IMR-90 (cell line): ENCODE data around the gene TUBA8. TPM values are rescaled to one million over a fixed set of nuclear protein-coding genes. Genes with fewer than 3 reads are reported as not detected.

Experiments used
- ATAC-seq: fragments of 200-7000 bp; cut with Tn5 transposase; 2 replicates; pipeline ENCODE4 v1.9.1; 2020; ENCODE audit warnings: low read depth, mild to moderate bottlenecking, moderate library complexity
- BruUV-seq: library from RNA; stranded (reverse); fragments of 400-500 nt; replicated peaks from 2 replicates; lab custom pipeline; 2021; lab: Mats Ljungman, UMichigan
- CTCF ChIA-PET: fragments of 300-600 bp; formaldehyde crosslinking; extraction: SDS; loops from one replicate; lab custom pipeline; 2021; ENCODE audit warnings: antibody characterized with exemption; lab: Yijun Ruan, JAX
- POLR2A ChIA-PET: fragments of 300-600 bp; sonication (Branson Sonifier 250); formaldehyde crosslinking; loops from one replicate; lab custom pipeline; 2022; ENCODE audit warnings: antibody characterized with exemption; ENCODE audit not compliant: unreplicated experiment; lab: Charles Lee
- DNase-seq: peaks from one replicate; pipeline ENCODE4 v3.0.0; 2013
- H2AFZ ChIP-seq: replicated peaks from 2 replicates; pipeline ENCODE3; 2013; ENCODE audit warnings: low read length, mild to moderate bottlenecking; ENCODE audit not compliant: poor library complexity
- H2AK5ac ChIP-seq: 2 replicates; pipeline ENCODE4 v1.6.1; 2013; ENCODE audit warnings: low read depth, low read length, inconsistent platforms
- H2AK9ac ChIP-seq: replicated peaks from 2 replicates; pipeline ENCODE3; 2013; ENCODE audit warnings: mild to moderate bottlenecking, low read depth, low read length, moderate library complexity; ENCODE audit not compliant: poor library complexity
- H2BK120ac ChIP-seq: 2 replicates; pipeline ENCODE4 v1.6.1; 2013; ENCODE audit warnings: low read depth, low read length, inconsistent platforms
- H2BK15ac ChIP-seq: 3 replicates; pipeline ENCODE4 v1.6.1; 2013; ENCODE audit warnings: low read depth, low read length, inconsistent platforms
- H2BK20ac ChIP-seq: 2 replicates; pipeline ENCODE4 v1.6.1; 2013; ENCODE audit warnings: low read depth, mild to moderate bottlenecking, inconsistent platforms, low read length, moderate library complexity
- H2BK5ac ChIP-seq: 2 replicates; pipeline ENCODE4 v1.6.1; 2013; ENCODE audit warnings: mild to moderate bottlenecking, low read depth, low read length, inconsistent platforms; ENCODE audit not compliant: poor library complexity, severe bottlenecking
- H3K14ac ChIP-seq: replicated peaks from 2 replicates; pipeline ENCODE4 v1.6.1; 2013; ENCODE audit warnings: low read depth, low read length, inconsistent platforms
- H3K18ac ChIP-seq: 2 replicates; pipeline ENCODE4 v1.6.1; 2013; ENCODE audit warnings: low read depth, low read length, control low read depth
- H3K23ac ChIP-seq: 2 replicates; pipeline ENCODE4 v1.6.1; 2013; ENCODE audit warnings: low read depth, low read length, inconsistent platforms
- H3K27ac ChIP-seq: 2 replicates; pipeline ENCODE4 v1.5.1; 2013; ENCODE audit warnings: mild to moderate bottlenecking, control low read depth, low read length; ENCODE audit not compliant: insufficient read depth
- H3K27me3 ChIP-seq: 2 replicates; pipeline ENCODE4 v1.6.1; 2013; ENCODE audit warnings: low read length; ENCODE audit not compliant: control insufficient read depth, insufficient read depth
- H3K36me3 ChIP-seq: 2 replicates; pipeline ENCODE4 v1.6.1; 2013; ENCODE audit warnings: low read length, mixed read lengths; ENCODE audit not compliant: control insufficient read depth, insufficient read depth
- H3K4ac ChIP-seq: 2 replicates; pipeline ENCODE4 v1.6.1; 2013; ENCODE audit warnings: low read depth, low read length, inconsistent platforms
- H3K4me1 ChIP-seq: 2 replicates; pipeline ENCODE4 v1.6.1; 2013; ENCODE audit warnings: low read length, mixed read lengths; ENCODE audit not compliant: control insufficient read depth, insufficient read depth
- H3K4me2 ChIP-seq: 2 replicates; pipeline ENCODE4 v1.6.1; 2013; ENCODE audit warnings: low read depth, mild to moderate bottlenecking, control low read depth, low read length, moderate library complexity
- H3K4me3 ChIP-seq: 2 replicates; pipeline ENCODE4 v1.5.1; 2013; ENCODE audit warnings: low read depth, mild to moderate bottlenecking, control low read depth, low read length, moderate library complexity; ENCODE audit not compliant: insufficient read depth
- H3K56ac ChIP-seq: 2 replicates; pipeline ENCODE4 v1.6.1; 2013; ENCODE audit warnings: low read length, inconsistent platforms; ENCODE audit not compliant: insufficient read depth; ENCODE audit errors: extremely low read depth
- H3K79me1 ChIP-seq, 2 experiments: 2 replicates each; pipeline ENCODE4 v1.6.1; 2013; ENCODE audit warnings: low read length in 2 of 2, inconsistent platforms in 1 of 2, low read depth in 1 of 2
- H3K9ac ChIP-seq: 2 replicates; pipeline ENCODE4 v1.6.1; 2013; ENCODE audit warnings: low read depth, low read length, control low read depth
- H3K9me1 ChIP-seq: 2 replicates; pipeline ENCODE4 v1.6.1; 2013; ENCODE audit warnings: low read length, inconsistent platforms; ENCODE audit not compliant: insufficient read depth
- H3K9me3 ChIP-seq: 2 replicates; pipeline ENCODE4 v1.6.1; 2013; ENCODE audit warnings: low read length; ENCODE audit not compliant: control insufficient read depth, insufficient read depth
- H4K20me1 ChIP-seq: 2 replicates; pipeline ENCODE4 v1.6.1; 2013; ENCODE audit warnings: low read length, inconsistent platforms; ENCODE audit not compliant: insufficient read depth
- H4K5ac ChIP-seq: 2 replicates; pipeline ENCODE4 v1.6.1; 2013; ENCODE audit warnings: mild to moderate bottlenecking, low read depth, low read length, control low read depth
- H4K8ac ChIP-seq, 2 experiments: 2 replicates each; pipeline ENCODE4 v1.6.1; 2013; ENCODE audit warnings: low read depth in 2 of 2, low read length in 2 of 2, control low read depth in 1 of 2, inconsistent platforms in 1 of 2
- H4K91ac ChIP-seq: 2 replicates; pipeline ENCODE4 v1.6.1; 2013; ENCODE audit warnings: low read depth, low read length, inconsistent platforms; ENCODE audit not compliant: insufficient read depth
- BHLHE40 ChIP-seq: fragments of 150-350 bp; IDR thresholded peaks from 2 replicates; pipeline ENCODE4 v1.6.1; 2016; ENCODE audit warnings: mild to moderate bottlenecking, low read depth, low read length
- ELK1 ChIP-seq: fragments of 150-350 bp; IDR thresholded peaks from 2 replicates; pipeline ENCODE4 v1.6.1; 2016; ENCODE audit warnings: low read depth, mild to moderate bottlenecking, low read length, moderate library complexity, borderline replicate concordance
- FOS ChIP-seq: fragments of 150-350 bp; IDR thresholded peaks from 2 replicates; pipeline ENCODE4 v1.6.1; 2016; ENCODE audit warnings: low read depth, low read length
- MAZ ChIP-seq: IDR thresholded peaks from 2 replicates; pipeline ENCODE4 v1.6.1; 2012; ENCODE audit warnings: low read depth, mild to moderate bottlenecking, low read length, improper control_type of control experiment, moderate library complexity, borderline replicate concordance
- MXI1 ChIP-seq: IDR thresholded peaks from 2 replicates; pipeline ENCODE4 v1.6.1; 2012; ENCODE audit warnings: low read depth, mild to moderate bottlenecking, low read length, moderate library complexity, borderline replicate concordance
- NFE2L2 ChIP-seq: fragments of 150-350 bp; IDR thresholded peaks from 2 replicates; pipeline ENCODE4 v1.6.1; 2016; ENCODE audit warnings: low read depth, mild to moderate bottlenecking, low read length
- RAD21 ChIP-seq: IDR thresholded peaks from 2 replicates; pipeline ENCODE4 v1.6.1; 2012; ENCODE audit warnings: low read length, improper control_type of control experiment
- RCOR1 ChIP-seq: IDR thresholded peaks from 2 replicates; pipeline ENCODE4 v1.6.1; 2012; ENCODE audit warnings: mild to moderate bottlenecking, low read length, improper control_type of control experiment; ENCODE audit not compliant: insufficient replicate concordance
- SMC3 ChIP-seq: fragments of 150-350 bp; IDR thresholded peaks from 2 replicates; pipeline ENCODE4 v1.6.1; 2016; ENCODE audit warnings: low read depth, mild to moderate bottlenecking, antibody characterized with exemption, low read length, moderate library complexity
- USF2 ChIP-seq: fragments of 150-350 bp; IDR thresholded peaks from 2 replicates; pipeline ENCODE4 v1.6.1; 2017; ENCODE audit warnings: mild to moderate bottlenecking, antibody characterized with exemption, low read length, low read depth
- WGBS, 2 experiments: methylation state at CpG; one replicate each; pipeline versions ENCODE4 v1.1.5 to v1.1.7; 2013; ENCODE audit warnings: missing lambda C conversion rate in 2 of 2; ENCODE audit not compliant: insufficient read length in 1 of 2; ENCODE audit errors: extremely low coverage in 2 of 2; 5-methylcytosine and 5-hydroxymethylcytosine counted together
- dilution Hi-C: fragments of 300-500 bp; cut with HindIII; formaldehyde crosslinking; loops from one replicate; pipeline ENCODE4 v1.14.3; 2018; ENCODE audit warnings: low sequenced_read_pairs; ENCODE audit not compliant: unreplicated experiment
- in situ Hi-C: fragments of 300-500 bp; cut with MboI; formaldehyde crosslinking; loops from 3 replicates; pipeline ENCODE4 v1.14.3; 2019; ENCODE audit warnings: low sequenced_read_pairs, inconsistent platforms, mixed read lengths
- intact Hi-C: fragments of 100-400 bp; cut with micrococcal nuclease; formaldehyde crosslinking; loops from 2 replicates; pipeline ENCODE4 v1.10.0; 2022
- polyA plus RNA-seq, 3 experiments: library from polyadenylated mRNA; depleted of rRNA; stranded (reverse); fragments of >200 nt; gene quantifications; 2 replicates each; pipeline ENCODE4 v1.2.3, GENCODE V29; 2012; ENCODE audit warnings: low replicate concordance in 1 of 3
- total RNA-seq: library from RNA; depleted of rRNA; stranded (reverse); fragments of >200 nt; gene quantifications from 2 replicates; pipeline ENCODE4 v1.2.3, GENCODE V29; 2012

TUBA8 gene
- total and polyA plus RNA-seq, 2 of the 4 experiments (the other 2 are of a cell fraction): 1.4 to 2.2 TPM

- no peak overlapping the region for H2BK20ac ChIP-seq
- POLR2A ChIA-PET: no interaction called here
- no peak overlapping the region for H3K9ac ChIP-seq
- H2AK5ac ChIP-seq: no peak overlapping the region
- in situ Hi-C loops: no loop called here
- no peaks in the 10 kb centered on the region for H4K20me1 ChIP-seq
- CTCF ChIA-PET: no interaction called here
- dilution Hi-C loops: no loop called here
- H3K23ac ChIP-seq: no peak overlapping the region
- intact Hi-C loops: loop anchor here (5.0 kb wide), 1 partner anchor 57 kb away; no protein-coding TSS in a partner anchor
- TF ChIP-seq USF2 (no peak), FOS (no peak), RCOR1 (no peak), MXI1 (no peak), RAD21 (no peak), BHLHE40 (no peak), NFE2L2 (no peak), MAZ (no peak), ELK1 (no peak), SMC3 (no peak)
- H3K4me2 ChIP-seq: no peak overlapping the region
- no peaks in the 10 kb centered on the region for H3K27me3 ChIP-seq
- peaks cover under 1% of the 10 kb centered on the region; the same call in 1 of the 2 replicates for H3K9me1 ChIP-seq
- H2AK9ac ChIP-seq: no peak overlapping the region
- no peak overlapping the region for H3K56ac ChIP-seq
- no peak overlapping the region for H4K5ac ChIP-seq
- no peak overlapping the region for H2BK15ac ChIP-seq
- DNase-seq: no peak
- H3K4me1 ChIP-seq: peaks cover 7% of the 10 kb centered on the region; the same call in 1 of the 2 replicates
- no peak overlapping the region for H3K18ac ChIP-seq
- H3K4ac ChIP-seq: no peak overlapping the region
- no TSS peak for BruUV-seq
- H3K79me1 ChIP-seq: peaks cover 12 to 20% of the 10 kb centered on the region in 2 experiments
- H2BK5ac ChIP-seq: no peak overlapping the region
- H3K27ac ChIP-seq: no peak overlapping the region
- no peak overlapping the region for H3K14ac ChIP-seq
- no peaks in the 10 kb centered on the region for H3K9me3 ChIP-seq
- no peak overlapping the region for H4K91ac ChIP-seq
- H2BK120ac ChIP-seq: no peak overlapping the region
- no peak overlapping the region for H3K4me3 ChIP-seq
- H2AFZ ChIP-seq: no peak overlapping the region
- H3K36me3 ChIP-seq: peaks cover 29% of the 10 kb centered on the region
- no peak for ATAC-seq
- 93% methylated on average over 5 of the region's 8 CpGs; no CpG with 5 or more reads in 1 of the 2 experiments for WGBS, 2 experiments
- H4K8ac ChIP-seq: no peak overlapping the region
Observed at GRCh38 chr22:18090286-18090685, 20.3 kb upstream of the TUBA8 start.
